Measurements from ENCODE around the gene VSTM2B.
"Not testable (repeated sequence)": the region's sequence is repeated elsewhere in the genome, so short reads cannot be mapped to it uniquely, and the experiment has no call there.

Gene VSTM2B

DNA sequence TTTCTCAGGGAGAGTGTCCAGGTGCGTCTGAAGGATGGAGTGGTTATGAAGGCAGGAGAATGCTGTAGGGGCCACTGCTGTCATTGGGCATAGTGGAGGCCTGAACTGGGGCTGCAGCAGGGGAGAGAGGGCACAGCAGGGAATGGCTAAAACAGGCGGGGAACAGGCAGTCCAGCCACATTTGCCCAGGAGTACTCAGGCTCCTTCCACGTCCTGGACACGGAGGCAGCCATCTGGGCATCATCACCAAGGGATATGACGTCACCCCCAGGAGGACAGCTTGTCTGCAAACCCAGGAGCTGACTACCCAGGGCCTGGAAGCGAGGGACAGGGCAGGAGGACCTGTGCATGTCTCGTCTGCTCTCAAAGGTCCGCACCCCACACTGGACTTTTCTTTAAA lies 22.2 kb downstream of the VSTM2B start:
- DNase-seq: no peak

DNA sequence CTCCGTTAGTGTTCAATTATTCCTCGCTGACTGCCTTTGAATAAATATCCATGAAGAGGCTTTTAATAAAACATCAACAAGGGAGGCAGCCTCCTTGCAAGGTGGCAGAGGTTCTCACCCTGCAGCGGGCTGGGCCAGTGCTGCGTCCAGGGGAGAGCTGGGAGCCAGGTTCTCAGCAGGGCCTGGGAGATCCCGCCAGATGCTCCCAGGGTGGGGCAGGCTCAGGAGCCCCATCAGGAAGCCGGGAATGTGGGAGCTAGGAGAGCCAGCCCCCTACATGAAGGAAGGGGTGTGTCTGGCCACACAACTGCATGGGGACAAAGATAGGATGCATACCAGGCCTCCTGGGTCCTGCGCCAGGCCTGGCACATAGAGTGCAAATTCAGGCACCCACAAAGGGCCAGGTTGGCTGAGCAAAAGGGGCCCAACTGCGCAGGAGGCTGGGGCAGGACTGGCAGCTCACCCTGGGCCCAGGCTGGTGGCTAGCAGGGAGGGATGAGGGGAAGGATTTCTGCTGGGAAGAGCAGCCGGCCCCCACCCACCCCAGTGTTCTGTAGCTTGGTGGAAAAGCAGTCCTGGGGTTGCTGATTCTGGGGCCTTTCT lies 22.8 kb downstream of the VSTM2B start:
- DNase-seq: no peak

DNA sequence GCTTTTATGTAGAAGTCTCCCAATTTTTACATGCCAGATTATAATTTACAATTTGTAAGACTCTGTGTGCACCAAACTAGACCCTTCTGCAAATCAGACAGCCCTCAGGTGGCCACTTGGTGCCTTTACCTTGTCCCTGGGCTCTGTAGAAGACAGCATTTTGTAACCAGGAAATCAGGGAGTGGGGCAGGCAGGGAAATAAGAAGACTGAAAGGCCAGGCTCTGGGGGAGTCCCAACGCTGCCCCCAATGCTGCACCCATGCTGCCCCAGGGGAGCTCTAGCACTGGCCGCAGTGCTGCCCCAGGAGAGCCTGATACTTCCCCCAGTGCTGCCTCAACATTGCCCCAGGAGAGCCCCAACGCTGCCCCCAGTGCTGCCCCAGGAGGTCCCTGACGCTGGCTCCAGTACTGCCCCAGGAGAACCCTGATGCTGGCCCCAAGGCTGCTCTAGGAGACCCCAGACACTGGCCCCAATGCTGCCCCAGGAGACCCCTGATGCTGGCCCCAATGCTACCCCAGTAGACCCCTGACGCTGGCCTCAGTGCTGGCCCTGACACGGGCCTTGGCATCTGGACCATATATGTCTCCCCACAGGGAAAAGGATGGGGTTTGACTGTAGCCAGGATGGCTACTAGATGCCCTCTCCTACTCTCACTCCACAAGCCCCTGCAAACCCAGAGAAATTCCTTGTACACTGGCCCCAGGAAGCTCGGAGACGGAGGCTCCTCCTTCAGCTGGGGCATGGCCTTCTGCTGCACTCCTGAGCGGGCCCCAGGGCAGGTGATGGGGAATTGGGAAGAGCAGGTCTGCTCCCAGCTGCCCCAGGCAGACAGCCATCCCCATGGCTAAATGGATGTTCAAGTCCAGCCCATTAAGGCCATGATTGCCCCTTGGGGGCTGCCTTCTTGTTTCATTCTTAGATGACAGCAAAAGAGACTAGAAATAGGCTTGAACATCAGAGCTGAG lies 23.6 kb downstream of the VSTM2B start:
- no peak for DNase-seq

DNA sequence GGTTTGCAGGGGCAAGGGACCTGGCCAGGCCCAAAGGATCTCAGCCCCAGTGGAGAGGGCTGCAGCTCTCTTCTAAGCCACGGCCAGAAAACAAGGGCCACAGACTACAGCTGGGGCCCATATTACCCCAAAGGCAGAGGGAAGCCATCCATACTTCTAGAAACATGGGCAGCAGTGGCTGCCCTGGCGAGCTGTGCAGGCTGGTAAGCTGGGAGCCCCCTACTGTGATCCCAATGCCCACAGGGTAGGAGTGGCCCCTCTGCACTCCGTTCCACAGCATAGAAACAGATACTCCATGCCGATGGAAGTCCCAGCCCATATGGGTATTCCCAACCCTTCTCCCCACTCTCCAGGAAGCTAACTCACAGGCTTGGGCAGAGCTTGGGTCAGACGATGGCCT lies 25.1 kb downstream of the VSTM2B start:
- DNase-seq: no peak

DNA sequence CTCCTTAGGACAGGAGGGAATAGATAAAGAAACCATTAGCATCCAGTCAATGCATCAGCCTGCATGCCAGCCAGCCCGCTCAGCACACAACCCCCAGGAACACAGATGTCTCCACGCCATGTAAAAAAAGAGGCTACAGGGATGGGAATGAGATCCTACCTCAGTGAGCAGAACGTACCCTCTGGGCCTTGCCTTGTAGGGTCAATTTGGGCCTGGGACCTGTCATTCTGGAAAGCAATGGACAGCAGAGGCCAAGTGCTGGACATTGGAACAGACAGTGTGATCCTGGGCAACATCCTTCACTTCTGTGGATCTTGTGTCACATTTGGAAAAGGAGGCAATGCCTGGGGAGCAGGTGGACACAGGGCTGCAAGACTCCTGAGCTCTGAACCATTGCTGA lies 26.0 kb downstream of the VSTM2B start:
- DNase-seq: no peak

DNA sequence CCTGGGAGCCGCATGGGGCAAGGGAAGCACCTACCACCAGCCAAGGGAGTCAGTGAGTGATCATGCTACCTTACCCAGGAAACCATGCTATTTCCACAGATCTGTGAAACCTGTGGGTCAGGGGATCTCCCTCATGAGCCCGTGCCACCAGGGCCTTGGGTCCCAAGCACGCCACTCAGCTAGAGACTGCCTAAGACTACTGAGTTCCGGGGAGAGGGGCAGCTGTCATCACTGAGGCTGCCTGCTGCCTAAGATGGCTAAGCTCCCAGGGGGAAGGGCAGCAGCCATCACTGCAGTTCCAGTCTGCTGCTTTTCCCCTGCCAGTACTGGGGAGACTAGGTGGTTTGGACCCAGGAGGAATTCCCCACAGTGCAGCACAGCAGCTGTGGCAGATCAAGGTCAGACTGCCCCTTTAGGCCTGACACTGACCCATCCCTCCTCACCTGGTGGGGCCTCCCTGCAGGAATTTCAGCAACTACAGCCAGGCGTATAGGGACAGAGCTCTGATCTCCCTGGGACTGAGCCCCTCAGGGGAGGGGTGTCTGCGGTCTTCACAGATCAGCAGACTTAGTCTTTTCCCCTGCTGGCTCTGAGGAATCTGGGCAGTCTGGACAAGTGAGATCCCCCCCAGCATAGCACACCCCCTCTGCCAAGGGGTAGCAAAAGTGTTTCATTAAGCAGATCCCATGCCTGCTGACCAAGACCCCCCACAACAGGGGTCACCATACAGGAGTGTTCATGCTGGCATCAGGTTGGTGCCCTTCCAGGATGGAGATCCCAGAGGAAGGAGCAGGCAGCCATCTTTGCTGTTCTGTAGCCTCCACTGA lies 26.9 kb downstream of the VSTM2B start:
- no peak for DNase-seq

DNA sequence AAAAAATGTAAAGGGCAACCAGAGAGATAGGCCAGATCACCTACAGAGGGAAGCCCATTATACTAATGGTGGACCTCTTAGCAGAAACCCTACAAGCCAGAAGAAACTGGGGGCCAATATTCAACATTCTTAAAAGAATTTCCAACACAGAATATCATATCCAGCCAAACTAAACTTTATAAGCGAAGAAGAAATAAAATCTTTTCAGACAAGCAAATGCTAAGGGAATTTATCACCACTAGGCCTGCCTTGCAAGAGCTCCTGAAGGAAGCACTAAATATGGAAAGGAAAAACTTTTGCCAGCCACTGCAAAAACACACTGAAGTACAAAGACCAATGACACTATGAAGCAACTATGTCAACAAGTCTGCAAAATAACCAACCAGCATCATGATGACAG lies 28.4 kb downstream of the VSTM2B start:
- DNase-seq: no peak

DNA sequence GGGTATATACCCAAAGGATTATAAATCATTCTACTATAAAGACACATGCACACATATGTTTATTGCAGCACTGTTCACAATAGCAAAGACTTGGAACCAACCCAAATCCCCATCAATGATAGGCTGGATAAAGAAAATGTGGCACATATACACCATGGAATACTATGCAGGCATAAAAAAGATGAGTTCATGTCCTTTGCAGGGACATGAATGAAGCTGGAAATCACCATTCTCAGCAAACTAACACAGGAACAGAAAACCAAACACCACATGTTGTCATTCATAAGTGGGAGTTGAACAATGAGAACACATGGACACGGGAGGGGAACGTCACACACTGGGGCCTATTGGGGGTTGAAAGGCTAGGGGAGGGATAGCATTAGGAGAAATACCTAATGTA lies 33.3 kb downstream of the VSTM2B start:
- DNase-seq: not testable (repeated sequence)

DNA sequence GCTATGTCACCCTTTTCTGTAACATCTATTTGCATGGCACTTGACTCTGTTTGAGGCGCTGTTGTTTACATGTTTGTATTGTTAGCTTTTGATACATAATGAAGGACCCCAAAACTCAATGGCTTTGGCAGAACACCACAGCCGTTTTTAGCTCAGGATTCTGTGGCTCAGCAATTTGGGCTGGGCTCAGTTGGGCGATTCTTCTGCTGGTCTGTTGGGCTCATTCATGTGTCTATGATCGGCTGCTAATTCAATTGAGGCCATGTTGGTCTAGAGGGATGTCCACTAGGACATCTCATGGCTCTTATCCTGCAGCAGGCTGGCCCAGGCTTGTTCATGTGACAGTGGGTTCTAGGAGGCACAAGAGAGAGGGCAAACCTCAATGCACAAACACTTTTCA lies 33.9 kb downstream of the VSTM2B start:
- DNase-seq: no peak

DNA sequence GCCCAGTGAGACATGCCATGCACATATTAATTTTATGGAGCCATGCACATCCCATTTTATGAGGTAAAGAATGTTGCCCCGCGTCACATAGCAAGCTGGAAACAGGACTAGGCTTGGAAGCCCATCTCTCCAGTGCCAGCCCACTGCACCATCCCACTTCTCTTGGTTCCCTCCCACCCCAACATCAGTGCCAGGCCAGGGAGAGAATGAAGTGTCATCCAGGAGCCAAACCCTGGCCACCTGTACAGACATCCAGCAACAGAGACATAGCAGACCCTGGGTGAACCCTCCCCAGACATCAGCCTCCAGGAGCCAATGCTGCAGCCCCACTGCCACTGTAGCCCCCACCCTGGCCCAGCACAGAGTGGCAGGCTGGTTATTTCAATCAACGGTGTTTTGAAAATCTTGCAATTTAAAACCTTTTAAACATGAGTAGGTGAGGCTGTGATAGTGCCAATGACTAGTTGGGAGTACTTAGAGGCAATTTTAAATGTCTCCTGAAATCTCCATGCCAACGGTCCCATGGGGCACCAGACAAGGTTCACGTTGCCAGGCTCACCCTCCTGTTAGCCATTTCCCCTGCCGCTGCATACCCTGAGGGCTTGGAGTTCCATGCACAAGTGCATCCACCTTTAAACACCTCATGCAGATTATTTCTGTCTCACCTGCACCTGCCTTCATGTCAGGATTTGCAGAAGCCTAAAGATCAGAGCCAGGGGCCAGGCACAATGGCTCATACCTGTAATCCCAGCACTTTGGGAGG lies 34.7 kb downstream of the VSTM2B start:
- no peak for DNase-seq

DNA sequence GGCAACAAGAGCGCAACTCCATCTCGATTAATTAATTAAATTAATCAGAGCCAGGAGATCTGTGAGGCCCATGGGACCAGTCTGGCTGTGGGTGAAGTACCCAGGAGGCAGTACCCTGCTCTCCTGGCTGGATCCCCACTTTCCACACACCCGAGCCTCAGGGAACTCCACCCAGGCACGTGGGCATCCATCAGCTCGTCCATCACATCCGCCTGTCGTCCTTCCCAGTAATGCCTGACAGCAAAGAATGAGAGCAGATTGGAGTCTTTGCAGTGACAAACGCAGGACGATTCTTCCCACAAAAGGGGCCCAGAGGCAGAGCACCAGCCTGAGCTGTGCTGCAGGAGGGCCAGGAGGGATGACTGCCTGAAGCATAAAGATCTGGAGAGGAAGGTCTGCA lies 35.8 kb downstream of the VSTM2B start:
- no peak for DNase-seq

DNA sequence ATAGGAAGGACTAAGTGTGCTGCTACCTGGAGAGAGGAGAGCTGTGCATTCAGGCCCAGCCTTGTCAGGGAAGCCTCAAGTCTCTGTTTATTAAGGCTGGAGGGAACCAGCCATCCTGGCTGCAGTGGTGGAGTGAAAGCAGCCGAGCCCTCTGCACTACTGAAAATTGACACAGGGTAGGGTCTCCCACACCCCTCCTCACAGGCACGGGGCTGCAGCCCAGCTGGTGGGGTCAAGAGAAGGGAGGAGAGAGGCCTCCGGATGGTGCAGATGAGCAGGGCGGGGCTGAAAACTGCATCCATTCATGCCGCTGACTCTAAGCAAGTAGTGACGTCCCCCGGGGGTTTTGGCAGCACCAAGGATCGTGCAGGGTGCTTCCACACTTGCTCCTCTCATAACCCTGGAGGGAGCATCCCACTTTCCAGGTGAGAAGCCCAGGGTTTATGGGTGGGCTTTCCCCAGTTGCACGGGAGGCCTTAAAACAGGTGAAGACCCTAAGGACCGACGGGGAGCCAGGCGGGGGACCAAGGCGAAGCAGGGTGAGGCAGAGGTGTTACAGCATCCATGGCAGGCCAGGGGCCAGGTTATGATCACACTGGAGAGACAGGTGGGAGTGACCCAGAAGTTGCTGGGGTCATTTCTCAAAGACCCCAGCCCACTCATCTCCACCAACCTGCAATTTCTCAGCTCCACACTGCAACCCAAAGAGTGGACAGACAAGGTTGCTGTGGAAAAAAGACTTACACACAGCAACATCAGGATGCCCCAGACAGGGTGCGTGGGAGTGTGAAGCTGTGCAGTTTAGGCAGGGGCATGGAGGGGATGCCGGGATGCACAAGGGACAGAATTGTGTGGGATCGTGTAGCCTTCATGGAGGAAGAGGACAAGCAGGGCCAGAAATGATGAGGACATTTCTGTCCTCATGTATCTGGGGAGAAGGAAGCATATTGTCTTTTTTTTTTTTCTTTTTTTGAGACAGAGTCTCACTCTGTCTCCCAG lies 36.8 kb downstream of the VSTM2B start:
- no peak for DNase-seq

DNA sequence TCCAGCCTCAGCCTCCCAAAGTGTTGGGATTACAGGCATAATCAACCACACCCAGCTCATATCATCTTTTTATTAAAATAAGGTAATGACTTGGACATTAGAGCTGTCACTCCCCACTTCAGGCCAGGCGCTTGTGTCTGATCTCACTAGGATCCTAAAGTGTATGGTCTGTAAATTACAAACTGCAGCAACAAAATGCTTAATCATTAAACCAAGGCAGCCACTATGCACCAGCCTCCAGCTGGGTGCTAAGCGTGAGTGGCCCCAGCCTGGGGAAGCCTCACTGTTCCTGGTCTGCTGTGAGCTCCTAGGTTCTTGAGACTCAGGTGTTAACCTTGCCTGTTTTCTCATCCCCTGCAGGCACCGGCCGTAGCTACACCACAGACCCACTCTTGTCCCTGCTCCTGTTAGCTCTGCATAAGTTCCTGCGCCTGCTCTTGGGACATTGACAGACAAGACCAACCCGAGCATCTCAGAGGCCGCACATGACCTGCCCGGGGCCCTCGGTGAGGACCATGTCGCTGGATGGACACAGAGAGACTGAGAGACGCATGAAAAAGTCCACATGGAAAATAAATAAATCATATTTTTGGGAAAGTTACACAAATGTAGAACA lies 37.8 kb downstream of the VSTM2B start:
- no peak for DNase-seq

DNA sequence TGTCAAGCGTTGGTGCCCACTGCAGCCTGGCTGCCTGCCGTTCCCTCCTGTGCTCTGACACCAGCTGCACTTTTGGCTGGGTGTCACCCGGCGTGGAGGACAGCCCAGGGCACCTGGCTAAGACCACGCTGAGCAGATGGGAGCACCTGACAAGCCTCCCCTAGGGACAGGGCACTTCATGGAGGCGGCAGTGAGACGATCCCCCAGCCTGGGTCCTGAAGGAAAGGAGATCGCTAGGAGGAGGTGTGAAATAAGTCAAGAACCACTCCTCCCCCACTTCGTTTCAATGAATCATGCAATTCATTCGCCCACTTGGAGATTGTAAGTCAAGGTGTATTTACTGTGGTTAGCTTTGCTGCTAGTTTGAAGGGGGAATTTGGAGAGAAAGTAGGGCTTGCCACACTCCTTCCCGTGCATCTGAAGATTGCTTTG lies 38.8 kb downstream of the VSTM2B start:
- no peak for DNase-seq

DNA sequence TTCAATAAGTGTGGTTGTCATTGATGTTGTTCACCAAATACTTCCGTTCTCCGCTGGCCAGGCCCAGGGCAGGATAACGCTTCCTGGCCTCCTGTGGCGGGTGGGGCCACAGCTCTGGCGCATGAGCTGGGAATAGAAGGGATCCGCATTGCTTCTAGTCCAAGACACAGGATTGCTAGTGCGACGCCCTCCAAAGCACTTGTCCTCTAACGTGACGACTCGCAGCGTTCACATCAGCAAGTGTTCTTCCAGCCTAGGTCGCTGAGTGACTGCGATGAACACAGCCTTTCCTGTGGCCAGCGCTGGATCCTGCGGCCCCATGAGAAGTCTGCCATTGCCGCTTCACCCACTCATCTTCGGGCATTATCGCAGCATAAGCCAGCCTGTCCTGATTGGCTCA lies 39.4 kb downstream of the VSTM2B start:
- DNase-seq: no peak

DNA sequence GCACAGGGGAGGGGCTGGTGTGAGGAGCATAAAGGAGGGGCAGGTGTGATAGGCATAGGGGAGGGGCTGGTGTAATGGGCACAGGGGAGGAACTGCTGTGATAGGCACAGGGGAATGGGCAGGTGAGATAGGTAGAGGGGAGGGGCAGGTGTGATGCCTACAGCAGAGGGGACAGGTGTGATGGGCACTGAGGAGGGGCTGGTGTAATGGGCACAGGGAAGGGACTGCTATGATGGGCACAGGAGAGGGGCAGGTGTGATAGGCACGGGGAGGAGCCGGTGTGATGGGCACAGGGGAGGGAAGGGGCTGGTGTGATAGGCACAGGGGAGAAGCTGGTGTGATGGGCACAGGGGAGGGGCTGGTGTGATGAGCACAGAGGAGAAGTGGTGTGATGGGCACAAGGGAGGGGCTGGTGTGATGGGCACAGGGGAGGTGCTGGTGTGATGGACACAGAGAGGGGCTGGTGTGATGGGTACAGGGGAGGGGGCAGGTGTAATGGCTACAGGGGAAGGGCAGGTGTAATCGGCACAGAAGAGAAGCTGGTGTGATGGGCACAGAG lies 40.8 kb downstream of the VSTM2B start:
- no peak for DNase-seq

DNA sequence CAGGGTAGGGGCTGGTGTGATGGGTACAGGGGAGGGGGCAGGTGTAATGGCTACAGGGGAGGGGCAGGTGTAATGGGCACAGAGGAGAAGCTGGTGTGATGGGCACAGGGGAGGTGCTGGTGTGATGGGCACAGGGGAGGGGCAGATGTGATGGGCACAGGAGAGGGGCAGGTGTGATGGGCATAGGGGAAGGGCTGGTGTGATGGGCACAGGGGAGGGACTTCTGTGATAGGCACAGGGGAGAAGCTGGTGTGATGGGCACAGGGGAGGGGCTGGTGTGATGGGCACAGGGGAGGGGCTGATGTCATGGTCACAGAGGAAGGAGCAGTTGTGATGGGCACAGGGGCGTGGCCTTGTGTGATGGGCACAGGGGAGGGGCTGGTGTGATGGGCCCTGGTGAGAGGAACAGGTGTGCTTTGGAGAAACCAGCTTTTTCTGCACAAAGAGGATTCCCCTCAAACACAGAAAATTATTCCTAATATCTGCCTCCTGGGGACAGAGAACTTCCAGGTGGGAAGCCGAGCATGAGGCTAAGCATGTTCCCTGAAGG lies 41.6 kb downstream of the VSTM2B start:
- no peak for DNase-seq

DNA sequence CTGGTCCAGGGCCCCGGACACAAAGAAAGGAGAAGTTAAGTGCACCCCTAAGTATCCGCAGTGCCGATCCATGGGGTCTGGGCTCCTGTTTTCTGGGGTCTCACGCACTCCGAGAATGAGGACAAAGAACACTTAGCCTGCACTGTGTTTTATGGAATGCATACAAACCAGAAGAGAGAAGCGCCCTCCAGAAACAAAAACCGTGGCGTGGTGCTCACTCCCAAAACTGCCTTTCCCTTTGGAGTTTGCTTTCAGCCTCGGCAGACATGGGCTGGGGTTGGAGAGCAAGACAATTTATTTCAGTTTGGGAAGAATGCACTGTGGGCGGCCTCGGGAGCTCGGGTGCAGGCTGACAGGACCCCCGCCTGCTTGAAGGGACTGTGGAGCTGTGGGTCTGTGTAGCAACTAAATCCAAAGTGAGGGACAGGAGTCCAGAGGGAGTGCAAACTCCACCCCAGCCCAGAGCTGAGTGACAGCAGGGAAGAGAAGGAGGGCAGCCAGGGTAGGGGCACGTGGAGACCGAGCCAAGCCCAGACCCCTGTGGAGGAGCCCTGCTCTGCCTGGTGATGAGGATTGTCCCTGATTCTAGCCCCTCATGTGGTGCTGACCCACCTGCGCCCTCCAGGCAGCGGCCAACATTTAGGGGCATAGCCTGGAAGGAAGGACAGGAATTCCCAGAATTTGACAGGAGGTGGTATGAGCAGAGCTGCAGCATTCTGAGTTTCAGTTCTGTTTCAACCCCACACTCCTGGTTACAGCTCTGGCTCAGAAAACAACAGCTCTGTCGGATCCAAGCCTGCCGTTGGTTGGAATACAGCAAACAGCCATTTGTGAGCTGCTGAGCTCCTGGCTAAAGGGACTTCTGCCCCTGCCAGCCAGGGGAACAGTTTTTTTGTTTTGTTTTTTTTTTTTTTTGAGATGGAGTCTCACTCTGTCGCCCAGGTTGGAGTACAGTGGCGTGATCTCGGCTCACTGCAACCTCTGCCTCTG lies 42.5 kb downstream of the VSTM2B start:
- DNase-seq: no peak
